Mesendoderm (in vitro differentiated cells): ENCODE results near the gene MKI67.

Experiments used
- DNase-seq: peaks from one replicate; pipeline ENCODE4 v3.0.0; 2013
- H2AK5ac ChIP-seq: 2 replicates; pipeline ENCODE4 v1.6.1; 2013; ENCODE audit warnings: low read length, inconsistent platforms
- H2BK120ac ChIP-seq: 2 replicates; pipeline ENCODE4 v1.6.1; 2013; ENCODE audit warnings: low read depth, mild to moderate bottlenecking, low read length, moderate library complexity, mixed read lengths
- H2BK15ac ChIP-seq: replicated peaks from 2 replicates; pipeline ENCODE4 v1.6.1; 2013; ENCODE audit warnings: low read depth, mild to moderate bottlenecking, moderate library complexity
- H2BK5ac ChIP-seq: 2 replicates; pipeline ENCODE4 v1.6.1; 2013; ENCODE audit warnings: low read length, inconsistent platforms
- H3K18ac ChIP-seq: 2 replicates; pipeline ENCODE4 v1.6.1; 2013; ENCODE audit warnings: mild to moderate bottlenecking, low read length, mixed read lengths
- H3K23ac ChIP-seq: one replicate; pipeline ENCODE4 v1.6.1; 2013; ENCODE audit warnings: low read length
- H3K27ac ChIP-seq: 2 replicates; pipeline ENCODE4 v1.5.1; 2013; ENCODE audit warnings: low read depth, mild to moderate bottlenecking, inconsistent platforms, low read length, moderate library complexity
- H3K27me3 ChIP-seq: 2 replicates; pipeline ENCODE4 v1.6.1; 2013; ENCODE audit warnings: low read length, control low read depth, mild to moderate bottlenecking, inconsistent platforms; ENCODE audit not compliant: insufficient read depth, poor library complexity
- H3K36me3 ChIP-seq: 2 replicates; pipeline ENCODE4 v1.6.1; 2013; ENCODE audit warnings: low read length, inconsistent platforms; ENCODE audit not compliant: control insufficient read depth, insufficient read depth
- H3K4ac ChIP-seq: one replicate; pipeline ENCODE4 v1.6.1; 2013; ENCODE audit warnings: low read depth, mild to moderate bottlenecking, low read length, moderate library complexity
- H3K4me1 ChIP-seq: 2 replicates; pipeline ENCODE4 v1.6.1; 2013; ENCODE audit warnings: low read depth, low read length, inconsistent platforms; ENCODE audit not compliant: control insufficient read depth
- H3K4me2 ChIP-seq: 2 replicates; pipeline ENCODE4 v1.6.1; 2013; ENCODE audit warnings: low read length
- H3K4me3 ChIP-seq: 2 replicates; pipeline ENCODE4 v1.5.1; 2013; ENCODE audit warnings: mild to moderate bottlenecking, low read length
- H3K56ac ChIP-seq: one replicate; pipeline ENCODE4 v1.6.1; 2013; ENCODE audit warnings: low read length
- H3K79me1 ChIP-seq: 2 replicates; pipeline ENCODE4 v1.6.1; 2013; ENCODE audit warnings: low read length, inconsistent platforms
- H3K79me2 ChIP-seq: 2 replicates; pipeline ENCODE4 v1.6.1; 2013; ENCODE audit warnings: mild to moderate bottlenecking, low read length; ENCODE audit not compliant: control insufficient read depth, insufficient read depth
- H3K9ac ChIP-seq: 2 replicates; pipeline ENCODE4 v1.6.1; 2013; ENCODE audit warnings: low read length, inconsistent platforms
- H4K5ac ChIP-seq: one replicate; pipeline ENCODE4 v1.6.1; 2013; ENCODE audit warnings: low read length
- H4K8ac ChIP-seq: one replicate; pipeline ENCODE4 v1.6.1; 2013; ENCODE audit warnings: low read depth, mild to moderate bottlenecking, control low read depth, low read length, moderate library complexity
- WGBS: extraction: QIAGEN DNeasy Blood & Tissue Kit; methylation state at CpG from one replicate; pipeline ENCODE4 v1.1.7; 2013; ENCODE audit warnings: low lambda C conversion rate, missing lambda C conversion rate; ENCODE audit not compliant: insufficient coverage; ENCODE audit errors: extremely low coverage; 5-methylcytosine and 5-hydroxymethylcytosine counted together

The MKI67 gene

DNA sequence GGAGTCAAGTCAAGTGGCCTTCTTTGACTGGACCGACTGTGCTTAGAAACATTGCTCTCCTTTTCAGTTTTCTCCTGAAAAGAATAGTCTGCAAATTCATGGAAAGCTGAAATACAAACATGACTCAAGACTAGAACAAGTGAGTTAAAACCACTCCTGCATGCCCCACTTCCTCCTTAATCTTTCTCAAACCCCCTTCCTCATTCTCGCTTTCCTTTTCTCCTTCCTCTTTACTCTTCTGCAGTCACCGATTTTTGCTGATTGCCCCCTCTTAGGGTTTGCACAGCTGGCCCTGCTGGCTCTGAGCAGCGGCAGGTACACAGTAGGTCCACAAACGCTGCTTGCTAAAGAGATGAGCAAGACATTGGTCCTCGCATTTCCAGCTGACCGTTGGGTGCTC, 34.8 kb upstream of the MKI67 start:
- H3K27me3 ChIP-seq = no peaks in the 10 kb centered on the region
- no peak overlapping the region for H4K8ac ChIP-seq
- no peaks in the 10 kb centered on the region for H3K36me3 ChIP-seq
- H3K27ac ChIP-seq = no peak overlapping the region
- no peak overlapping the region for H2AK5ac ChIP-seq
- H3K4ac ChIP-seq = no peak overlapping the region
- H3K56ac ChIP-seq = no peak overlapping the region
- no peak overlapping the region for H2BK5ac ChIP-seq
- H4K5ac ChIP-seq = no peak overlapping the region
- no peak overlapping the region for H2BK120ac ChIP-seq
- H3K4me1 ChIP-seq = no peaks in the 10 kb centered on the region
- WGBS = 100% methylated on average over 2 of the region's 7 CpGs
- H3K4me3 ChIP-seq = no peak overlapping the region
- H3K9ac ChIP-seq = no peak overlapping the region
- no peaks in the 10 kb centered on the region for H3K79me2 ChIP-seq
- no peak overlapping the region for H3K18ac ChIP-seq
- no peaks in the 10 kb centered on the region for H3K79me1 ChIP-seq
- no peak for DNase-seq
- H2BK15ac ChIP-seq = no peak overlapping the region
- H3K4me2 ChIP-seq = no peak overlapping the region
- no peak overlapping the region for H3K23ac ChIP-seq

DNA sequence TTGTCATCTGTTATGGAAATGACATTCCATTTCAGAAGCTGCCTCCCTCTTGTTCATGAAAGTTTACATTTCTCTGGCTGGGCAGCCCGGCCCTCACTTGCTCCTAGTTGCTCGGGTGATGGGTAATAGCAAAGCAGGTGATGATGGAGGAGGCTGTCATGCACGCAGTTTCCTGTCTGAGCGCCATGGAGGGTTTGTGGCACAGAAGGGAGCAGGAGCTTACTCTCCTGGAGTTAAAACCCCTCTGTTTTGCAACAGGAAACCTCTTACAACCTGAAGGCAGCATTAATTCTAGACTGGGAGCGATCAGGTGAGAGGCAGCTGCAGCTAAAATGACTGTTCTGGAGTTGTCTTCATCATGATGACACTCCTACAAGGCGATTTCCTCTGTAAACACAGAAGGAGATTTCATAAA, 34.1 kb upstream of the MKI67 start:
- Histone ChIP-seq H2BK15ac (no peak overlapping the region), H3K4me2 (no peak overlapping the region), H3K18ac (no peak overlapping the region), H4K5ac (no peak overlapping the region), H2AK5ac (no peak overlapping the region), H3K23ac (no peak overlapping the region), H3K27me3 (no peaks in the 10 kb centered on the region), H3K4me1 (no peaks in the 10 kb centered on the region), H3K79me2 (no peaks in the 10 kb centered on the region), H2BK5ac (no peak overlapping the region), H4K8ac (no peak overlapping the region), H3K27ac (no peak overlapping the region), H3K79me1 (no peaks in the 10 kb centered on the region), H3K9ac (no peak overlapping the region), H3K4ac (no peak overlapping the region), H3K56ac (no peak overlapping the region), H3K4me3 (no peak overlapping the region), H2BK120ac (no peak overlapping the region), H3K36me3 (no peaks in the 10 kb centered on the region)
- no CpG with 5 or more reads among the region's 6 CpGs for WGBS
- no peak for DNase-seq

DNA sequence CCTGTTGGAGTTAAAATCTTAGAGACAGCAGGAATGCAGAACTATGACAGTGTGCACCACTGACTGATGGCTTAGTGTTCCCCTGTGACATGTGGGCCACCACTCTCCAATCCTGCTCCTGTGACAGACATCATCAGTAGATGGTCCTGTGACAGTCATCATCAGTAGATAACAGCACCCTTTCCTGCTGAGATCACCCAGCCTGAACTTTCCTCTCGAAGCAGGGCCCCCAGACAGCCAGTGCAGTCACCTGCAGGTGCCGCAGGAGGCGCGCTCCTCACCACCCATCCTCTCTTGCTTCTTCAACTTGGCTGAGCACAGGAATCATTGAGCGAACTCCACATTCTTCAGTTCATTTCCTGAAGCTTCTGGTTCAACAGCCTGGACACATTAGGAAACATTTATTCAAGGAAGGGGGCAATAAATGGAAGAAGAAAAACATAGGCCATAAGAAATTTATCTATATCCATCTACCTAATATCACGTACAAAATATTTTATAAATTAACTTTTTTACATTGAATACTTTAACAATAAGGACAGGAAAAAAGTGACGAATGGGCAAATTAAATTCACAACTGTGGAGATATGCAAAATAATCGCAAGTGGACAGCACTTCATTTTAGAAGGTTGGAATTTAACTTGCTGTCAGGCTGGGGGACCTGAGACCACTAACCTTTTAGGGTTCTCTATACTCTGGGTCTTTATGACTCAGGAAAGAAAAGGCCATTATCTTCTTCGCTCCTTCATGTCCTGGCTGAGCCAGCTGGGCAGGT, 32.0 kb upstream of the MKI67 start:
- Histone ChIP-seq H3K9ac (no peak overlapping the region), H2BK120ac (no peak overlapping the region), H2BK15ac (no peak overlapping the region), H4K5ac (no peak overlapping the region), H3K27me3 (no peaks in the 10 kb centered on the region), H3K4me3 (no peak overlapping the region), H3K27ac (no peak overlapping the region), H2AK5ac (no peak overlapping the region), H3K23ac (no peak overlapping the region), H3K4me2 (no peak overlapping the region), H3K56ac (no peak overlapping the region), H3K4ac (no peak overlapping the region), H4K8ac (no peak overlapping the region), H3K4me1 (no peaks in the 10 kb centered on the region), H3K79me1 (no peaks in the 10 kb centered on the region), H2BK5ac (no peak overlapping the region), H3K79me2 (no peaks in the 10 kb centered on the region), H3K18ac (no peak overlapping the region), H3K36me3 (no peaks in the 10 kb centered on the region)
- 100% methylated on average over 1 of the region's 9 CpGs for WGBS
- DNase-seq = no peak

DNA sequence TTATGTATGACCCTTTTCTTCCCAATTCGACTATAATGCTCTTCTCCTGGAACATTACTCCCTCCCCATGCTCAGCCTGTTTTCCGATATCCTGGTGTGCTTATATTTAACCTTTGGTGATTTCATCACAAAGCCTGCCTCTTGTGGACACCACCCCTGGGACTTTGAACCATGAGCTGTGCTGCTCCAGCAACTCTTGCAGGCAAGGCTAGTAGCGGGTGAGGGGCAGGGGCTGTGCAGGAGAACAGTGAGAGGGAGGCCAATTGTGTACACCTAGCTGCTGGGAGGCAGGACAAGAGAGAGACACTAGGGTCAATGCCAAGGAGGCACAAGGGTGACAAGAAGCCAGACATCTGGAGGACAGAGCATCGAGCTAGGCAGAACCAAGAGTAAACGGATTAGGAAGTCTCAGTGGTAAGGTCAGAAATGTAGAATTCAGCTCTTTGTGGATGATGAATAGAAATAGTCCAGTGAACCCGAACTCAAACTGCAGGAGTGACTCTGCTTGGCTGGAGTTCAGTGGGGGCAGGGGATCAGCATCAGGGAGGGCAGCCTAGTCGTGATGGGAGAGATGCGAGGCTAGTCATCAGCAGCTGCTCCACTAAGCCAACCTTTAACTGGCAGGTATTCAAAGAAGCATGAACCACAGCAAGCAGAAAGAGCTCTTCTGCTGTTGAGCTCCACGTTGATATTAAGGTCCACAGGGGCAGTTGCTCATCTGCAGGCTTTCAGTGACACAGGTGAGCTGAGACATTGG, 31.0 kb upstream of the MKI67 start:
- WGBS = no CpG with 5 or more reads among the region's 9 CpGs

DNA sequence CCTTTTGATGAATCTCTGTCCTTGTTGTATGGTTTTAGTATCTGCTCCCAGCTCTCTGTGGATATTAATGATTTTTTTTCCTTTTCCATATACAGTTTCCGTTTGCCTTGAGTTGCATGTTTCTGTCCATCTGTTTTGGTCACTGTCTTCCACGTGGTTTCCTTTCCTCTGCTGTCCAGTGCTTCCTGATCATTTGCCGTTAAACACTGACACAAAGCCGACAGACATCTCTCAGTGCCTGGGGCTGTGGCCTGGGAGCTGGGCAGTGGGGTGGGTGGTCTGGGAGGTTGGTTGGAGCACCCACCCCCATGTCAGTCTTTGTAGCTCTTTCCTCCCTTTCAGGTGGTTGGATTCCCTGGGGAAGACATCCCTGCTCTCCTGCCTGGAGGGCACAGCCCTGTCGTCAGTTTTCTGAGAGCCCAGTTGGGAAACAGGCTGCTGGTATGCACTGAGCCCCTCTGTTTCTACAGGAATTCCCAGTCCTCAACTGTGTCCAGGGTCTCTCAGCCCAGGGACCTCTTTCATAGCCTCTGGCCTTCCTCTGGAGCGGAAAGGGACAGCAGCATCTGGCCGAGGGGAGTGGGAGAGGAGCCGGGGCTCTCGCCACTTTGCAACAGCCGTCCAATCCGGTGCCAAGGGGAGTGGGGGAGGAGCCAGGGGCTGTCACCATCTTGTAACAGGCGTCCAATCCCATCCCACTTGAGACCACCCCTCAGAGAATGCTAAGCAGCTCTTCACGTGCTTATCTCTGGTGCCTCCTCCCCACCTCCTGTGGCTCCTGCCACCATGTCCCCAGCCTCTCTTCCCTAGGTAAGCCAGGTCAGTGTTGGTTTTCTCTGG, 26.7 kb upstream of the MKI67 start:
- no peak overlapping the region for H3K4me2 ChIP-seq
- H3K79me2 ChIP-seq = no peaks in the 10 kb centered on the region
- H2BK5ac ChIP-seq = no peak overlapping the region
- no peaks in the 10 kb centered on the region for H3K4me1 ChIP-seq
- whole genome bisulfite sequencing = no CpG with 5 or more reads among the region's 13 CpGs
- H3K4ac ChIP-seq = no peak overlapping the region
- no peak overlapping the region for H4K8ac ChIP-seq
- no peak overlapping the region for H3K27ac ChIP-seq
- H3K79me1 ChIP-seq = no peaks in the 10 kb centered on the region
- H2AK5ac ChIP-seq = no peak overlapping the region
- no peak overlapping the region for H4K5ac ChIP-seq
- H3K18ac ChIP-seq = no peak overlapping the region
- no peaks in the 10 kb centered on the region for H3K36me3 ChIP-seq
- no peak overlapping the region for H3K9ac ChIP-seq
- H2BK15ac ChIP-seq = no peak overlapping the region
- H3K4me3 ChIP-seq = no peak overlapping the region
- no peak overlapping the region for H2BK120ac ChIP-seq
- H3K27me3 ChIP-seq = no peaks in the 10 kb centered on the region
- no peak overlapping the region for H3K56ac ChIP-seq
- H3K23ac ChIP-seq = no peak overlapping the region
- DNase-seq = peak; percentile 61

More for the DNA sequence above, 31.0 kb upstream of the MKI67 start:
- Histone ChIP-seq H3K27me3 (no peaks in the 10 kb centered on the region), H3K4ac (no peak overlapping the region), H3K79me1 (no peaks in the 10 kb centered on the region), H4K8ac (no peak overlapping the region), H2BK120ac (no peak overlapping the region), H2BK5ac (no peak overlapping the region), H3K56ac (no peak overlapping the region), H2BK15ac (no peak overlapping the region), H3K4me1 (no peaks in the 10 kb centered on the region), H3K4me2 (no peak overlapping the region), H3K18ac (no peak overlapping the region), H2AK5ac (no peak overlapping the region), H3K9ac (no peak overlapping the region), H3K79me2 (no peaks in the 10 kb centered on the region), H4K5ac (no peak overlapping the region), H3K27ac (no peak overlapping the region), H3K36me3 (no peaks in the 10 kb centered on the region), H3K4me3 (no peak overlapping the region), H3K23ac (no peak overlapping the region)
- no peak for DNase-seq
